Measurements from ENCODE around the gene PRB2. TPM values are rescaled to one million over a fixed set of nuclear protein-coding genes. Genes with fewer than 3 reads are reported as not detected.

Gene PRB2
- total RNA-seq: not detected in 2 replicates

GRCh38 chr12:11395467-11395866 is at the start of gene PRB2:
PRB2 (minus strand) TSS chr12:11395567; CDS start chr12:11395529, 38 bp downstream.

Other genes starting within 250 kb of the PRB2 start
- 6.2 and 7.7 TPM in 2 replicates for gene SMIM10L1, start 224.4 kb downstream of the PRB2 start, total RNA-seq
- gene TAS2R42, start 208.6 kb downstream of the PRB2 start, total RNA-seq: not detected in 2 replicates
- gene PRB3, start 125.9 kb downstream of the PRB2 start, total RNA-seq: not detected in 2 replicates
- gene PRB4, start 85.1 kb downstream of the PRB2 start, total RNA-seq: not detected in 2 replicates

Measured in mesangial cell (primary cell).